Activated naive CD4-positive, alpha-beta T cell treated with anti-CD3 and anti-CD28 coated beads for 36 hours (primary cell): ENCODE data around the gene EHBP1. TPM values are rescaled to one million over a fixed set of nuclear protein-coding genes. Genes with fewer than 3 reads are reported as not detected.

Source experiments
- CTCF ChIA-PET: fragments of 350-600 bp; sonication (Branson Sonifier 250); formaldehyde crosslinking; loops from one replicate; lab custom pipeline; 2021; ENCODE audit warnings: antibody characterized with exemption; lab: Charles Lee
- DNase-seq: peaks from one replicate; pipeline ENCODE4 v3.0.0-alpha.2; 2020
- H3K27ac Mint-ChIP-seq: one replicate; pipeline ENCODE4 v1.8.0; 2021; ENCODE audit warnings: mild to moderate bottlenecking, mixed read lengths
- H3K27me3 Mint-ChIP-seq: one replicate; pipeline ENCODE4 v1.8.0; 2021; ENCODE audit warnings: low read depth, mixed read lengths
- H3K36me3 Mint-ChIP-seq: one replicate; pipeline ENCODE4 v1.8.0; 2021; ENCODE audit warnings: low read depth, mixed read lengths
- H3K4me1 Mint-ChIP-seq: one replicate; pipeline ENCODE4 v1.8.0; 2021; ENCODE audit warnings: low read depth, mixed read lengths
- H3K4me3 Mint-ChIP-seq: one replicate; pipeline ENCODE4 v1.8.0; 2021; ENCODE audit warnings: mild to moderate bottlenecking, moderate library complexity, mixed read lengths
- H3K9me3 Mint-ChIP-seq: one replicate; pipeline ENCODE4 v1.8.0; 2021; ENCODE audit warnings: mixed read lengths
- intact Hi-C: fragments of 100-400 bp; cut with micrococcal nuclease; formaldehyde crosslinking; loops from one replicate; pipeline ENCODE4 v1.15.1; 2023
- total RNA-seq, 2 experiments: library from RNA; stranded (reverse); gene quantifications; one replicate each; pipeline ENCODE4 v1.2.3, GENCODE V29; 2021

EHBP1 gene
- total RNA-seq, 2 experiments from 2014 or later: 17.4 to 17.5 TPM

DNA sequence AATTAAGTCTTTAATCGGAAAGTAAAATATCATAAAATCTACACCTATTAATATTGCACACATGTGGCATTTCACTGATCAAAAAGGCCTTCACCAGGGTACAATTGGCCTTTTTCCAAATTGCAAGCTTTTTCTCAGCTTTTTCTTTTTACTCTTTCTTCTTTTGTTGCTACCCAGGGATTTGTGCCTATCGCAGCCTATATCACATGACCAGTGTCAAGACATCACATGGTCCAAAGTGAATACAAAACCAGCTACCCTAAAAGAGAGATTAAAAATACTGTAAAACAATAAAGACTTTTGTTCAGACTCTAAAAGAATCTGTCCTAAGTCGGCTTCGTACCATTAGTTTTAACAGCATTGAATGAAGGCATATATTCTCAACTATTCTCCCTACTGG is 330.1 kb downstream of the EHBP1 start:
- Mint-ChIP-seq H3K27ac (no peak overlapping the region), H3K9me3 (no peaks in the 10 kb centered on the region), H3K4me1 (no peaks in the 10 kb centered on the region), H3K4me3 (no peak overlapping the region), H3K27me3 (peaks cover 3% of the 10 kb centered on the region), H3K36me3 (peaks cover 5% of the 10 kb centered on the region)
- no peak for DNase-seq
- CTCF ChIA-PET: no interaction called here
- intact Hi-C loops: no loop called here

DNA sequence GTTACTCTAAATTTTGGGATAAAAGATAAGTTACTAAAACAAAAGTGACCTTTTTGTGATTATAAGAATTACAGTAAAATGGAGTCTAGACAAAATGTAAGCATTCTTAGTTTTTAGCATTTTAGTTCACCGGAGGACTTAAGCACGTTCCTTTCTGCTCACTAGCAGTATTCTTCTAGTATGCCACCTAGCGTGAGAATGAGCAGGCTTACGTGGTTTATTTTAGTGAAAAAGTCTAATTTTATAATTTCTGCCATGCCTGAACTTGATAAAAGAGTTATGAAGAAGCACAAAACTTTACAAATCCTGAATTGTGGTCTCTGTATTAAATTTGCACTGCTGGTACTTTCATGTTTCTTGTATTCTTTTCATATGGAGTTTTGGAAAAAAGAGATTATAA is 332.5 kb downstream of the EHBP1 start:
- H3K4me1 Mint-ChIP-seq: no peaks in the 10 kb centered on the region
- H3K9me3 Mint-ChIP-seq: no peaks in the 10 kb centered on the region
- H3K27me3 Mint-ChIP-seq: peaks cover 3% of the 10 kb centered on the region
- H3K4me3 Mint-ChIP-seq: no peak overlapping the region
- CTCF ChIA-PET: no interaction called here
- no peak overlapping the region for H3K27ac Mint-ChIP-seq
- peaks cover 4% of the 10 kb centered on the region for H3K36me3 Mint-ChIP-seq
- no peak for DNase-seq
- intact Hi-C loops: no loop called here

DNA sequence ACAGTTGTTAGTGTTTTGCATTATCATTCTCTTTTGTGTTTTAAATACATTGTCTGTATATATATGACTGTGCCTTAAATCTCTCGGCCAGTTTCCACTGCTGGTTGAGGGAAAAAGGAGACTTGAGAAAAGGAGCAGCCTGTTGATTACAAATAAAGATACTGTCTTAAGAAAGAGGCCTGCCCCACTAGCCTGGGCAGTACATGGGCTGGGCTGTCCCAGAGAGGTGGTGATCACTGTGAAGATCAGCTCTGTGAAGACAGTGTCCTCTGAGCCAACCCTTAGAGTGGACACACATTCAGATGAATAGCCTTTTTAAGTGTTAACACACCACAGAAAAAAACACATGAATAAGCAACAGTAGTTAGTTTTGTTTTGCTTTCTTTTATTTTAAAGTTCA is 335.1 kb downstream of the EHBP1 start:
- Mint-ChIP-seq H3K4me3 (no peak overlapping the region), H3K27ac (no peak overlapping the region), H3K27me3 (peaks cover 16% of the 10 kb centered on the region), H3K4me1 (no peaks in the 10 kb centered on the region), H3K36me3 (peaks cover 13% of the 10 kb centered on the region), H3K9me3 (no peaks in the 10 kb centered on the region)
- intact Hi-C loops: no loop called here
- CTCF ChIA-PET: no interaction called here
- DNase-seq: no peak

DNA sequence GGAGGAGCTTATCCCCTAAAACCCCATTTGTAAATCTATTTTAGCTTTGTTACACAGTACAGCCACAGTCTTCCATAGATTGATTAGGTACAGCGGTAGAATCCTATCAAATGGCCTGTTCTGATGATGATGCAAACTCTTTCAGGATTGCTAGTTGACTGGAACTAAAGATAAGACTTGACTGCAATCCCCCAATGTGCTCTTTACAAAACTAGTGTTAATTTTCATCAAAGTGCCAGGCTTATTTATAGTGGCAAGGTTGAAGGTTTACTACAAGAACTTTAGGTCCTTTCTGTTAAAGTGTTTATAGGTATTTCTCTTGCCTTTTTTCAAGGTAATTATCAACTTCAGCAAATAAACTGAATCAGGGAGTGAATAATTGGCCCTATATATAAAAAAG is 336.1 kb downstream of the EHBP1 start:
- CTCF ChIA-PET: no interaction called here
- peaks cover 1% of the 10 kb centered on the region for H3K4me1 Mint-ChIP-seq
- peaks cover 16% of the 10 kb centered on the region for H3K36me3 Mint-ChIP-seq
- intact Hi-C loops: no loop called here
- no peak for DNase-seq
- H3K4me3 Mint-ChIP-seq: no peak overlapping the region
- H3K9me3 Mint-ChIP-seq: no peaks in the 10 kb centered on the region
- no peak overlapping the region for H3K27ac Mint-ChIP-seq
- H3K27me3 Mint-ChIP-seq: peaks cover 25% of the 10 kb centered on the region

DNA sequence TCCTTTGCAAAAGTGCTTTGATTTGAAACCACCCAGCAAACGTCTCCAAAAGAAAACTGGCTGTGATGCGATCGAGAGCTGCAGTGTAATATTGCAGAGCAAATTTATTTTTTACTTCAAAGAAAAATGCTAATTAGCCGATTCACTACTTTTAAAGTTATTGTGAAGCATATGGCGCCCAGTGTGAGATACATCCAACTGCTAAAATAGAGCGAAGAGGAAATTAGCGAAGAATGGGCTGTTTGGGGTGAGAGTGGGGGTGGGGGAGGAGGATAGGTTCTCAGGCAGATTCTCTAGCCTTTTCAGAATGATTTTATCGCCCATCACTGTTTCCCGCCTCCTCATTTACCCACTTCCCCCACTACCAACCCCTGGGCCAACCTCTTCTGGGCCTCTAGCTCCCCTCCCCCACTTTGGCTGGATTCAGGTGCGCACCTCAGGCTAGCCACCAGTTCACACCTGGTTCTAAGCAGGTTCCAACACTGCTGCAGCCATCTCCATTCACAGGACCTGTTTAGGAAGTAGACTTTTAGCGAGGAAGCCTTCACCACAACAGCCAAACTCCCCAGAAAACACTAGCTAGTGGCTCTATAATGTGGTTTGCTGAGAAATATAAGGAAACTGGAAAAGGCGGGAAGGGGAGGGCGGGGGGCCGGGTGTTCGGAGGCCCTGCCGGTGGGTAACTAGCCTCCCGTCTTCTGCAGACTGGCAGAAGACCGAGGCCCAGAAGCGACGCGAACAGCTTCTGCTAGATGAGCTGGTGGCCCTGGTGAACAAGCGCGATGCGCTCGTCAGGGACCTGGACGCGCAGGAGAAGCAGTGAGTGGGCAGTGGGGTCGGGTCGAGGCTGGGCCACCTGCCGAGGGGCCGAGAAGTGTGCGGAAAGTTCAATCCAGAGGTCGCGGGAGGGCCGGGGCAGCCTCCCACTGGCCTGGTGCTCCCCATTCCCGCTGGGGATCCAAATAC is 339.1 kb downstream of the EHBP1 start:
- intact Hi-C loops: no loop called here
- peaks cover 48% of the 10 kb centered on the region for H3K27me3 Mint-ChIP-seq
- CTCF ChIA-PET: no interaction called here

DNA sequence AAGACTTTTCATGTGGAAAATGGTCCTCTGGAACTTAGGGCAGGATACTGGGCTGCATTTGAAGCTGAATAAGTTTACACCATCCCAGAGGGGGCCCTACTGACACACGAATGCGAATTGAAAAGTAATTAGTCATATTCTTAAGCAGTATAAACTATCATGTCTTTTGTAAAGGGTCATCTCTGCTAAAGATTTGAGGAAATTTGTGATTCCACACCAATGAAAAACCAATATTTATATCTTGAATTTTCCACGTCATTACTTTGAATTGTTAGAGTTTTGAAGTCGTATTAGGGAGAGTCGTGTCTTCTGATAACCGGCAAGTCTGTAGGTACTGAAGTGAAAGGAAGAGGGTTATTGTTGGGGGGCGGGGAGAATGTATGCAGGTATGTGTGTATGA is 341.0 kb downstream of the EHBP1 start:
- peaks cover 34% of the 10 kb centered on the region for H3K4me1 Mint-ChIP-seq
- CTCF ChIA-PET: no interaction called here
- no peak overlapping the region for H3K4me3 Mint-ChIP-seq
- intact Hi-C loops: no loop called here
- H3K36me3 Mint-ChIP-seq: peaks cover 12% of the 10 kb centered on the region
- no peak overlapping the region for H3K27ac Mint-ChIP-seq
- H3K27me3 Mint-ChIP-seq: peaks cover 58% of the 10 kb centered on the region
- DNase-seq: no peak
- H3K9me3 Mint-ChIP-seq: no peaks in the 10 kb centered on the region

More for the DNA sequence above, 339.1 kb downstream of the EHBP1 start:
- no peak for DNase-seq
- H3K4me3 Mint-ChIP-seq: no peak overlapping the region
- H3K27ac Mint-ChIP-seq: no peak overlapping the region
- H3K9me3 Mint-ChIP-seq: no peaks in the 10 kb centered on the region
- peaks cover 27% of the 10 kb centered on the region for H3K4me1 Mint-ChIP-seq
- peaks cover 12% of the 10 kb centered on the region for H3K36me3 Mint-ChIP-seq

DNA sequence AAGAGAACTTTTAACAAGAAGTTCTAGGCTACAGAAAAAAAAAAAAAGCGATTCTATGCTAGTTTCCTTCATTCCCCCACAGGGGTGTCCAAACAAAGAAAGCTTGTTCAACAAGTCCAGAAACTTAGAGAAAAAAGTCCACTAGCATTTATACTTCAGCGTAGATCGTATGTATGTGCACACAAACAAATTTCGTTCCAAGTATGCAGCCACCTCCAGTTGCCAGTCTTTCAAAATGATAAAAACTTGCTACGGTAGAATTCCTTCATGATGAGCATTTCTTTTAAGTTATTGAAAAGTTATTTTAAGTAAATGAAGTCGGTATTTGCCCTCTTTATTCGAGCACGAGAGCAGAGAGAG is 341.4 kb downstream of the EHBP1 start:
- DNase-seq: no peak
- Mint-ChIP-seq H3K9me3 (no peaks in the 10 kb centered on the region), H3K4me1 (peaks cover 34% of the 10 kb centered on the region), H3K36me3 (peaks cover 12% of the 10 kb centered on the region), H3K27ac (no peak overlapping the region), H3K27me3 (peaks cover 58% of the 10 kb centered on the region), H3K4me3 (peak overlapping the region; percentile 29)
- intact Hi-C loops: loop anchor here (1.0 kb wide), 1 partner anchor 260 kb away; no protein-coding TSS in a partner anchor
- CTCF ChIA-PET: no interaction called here

DNA sequence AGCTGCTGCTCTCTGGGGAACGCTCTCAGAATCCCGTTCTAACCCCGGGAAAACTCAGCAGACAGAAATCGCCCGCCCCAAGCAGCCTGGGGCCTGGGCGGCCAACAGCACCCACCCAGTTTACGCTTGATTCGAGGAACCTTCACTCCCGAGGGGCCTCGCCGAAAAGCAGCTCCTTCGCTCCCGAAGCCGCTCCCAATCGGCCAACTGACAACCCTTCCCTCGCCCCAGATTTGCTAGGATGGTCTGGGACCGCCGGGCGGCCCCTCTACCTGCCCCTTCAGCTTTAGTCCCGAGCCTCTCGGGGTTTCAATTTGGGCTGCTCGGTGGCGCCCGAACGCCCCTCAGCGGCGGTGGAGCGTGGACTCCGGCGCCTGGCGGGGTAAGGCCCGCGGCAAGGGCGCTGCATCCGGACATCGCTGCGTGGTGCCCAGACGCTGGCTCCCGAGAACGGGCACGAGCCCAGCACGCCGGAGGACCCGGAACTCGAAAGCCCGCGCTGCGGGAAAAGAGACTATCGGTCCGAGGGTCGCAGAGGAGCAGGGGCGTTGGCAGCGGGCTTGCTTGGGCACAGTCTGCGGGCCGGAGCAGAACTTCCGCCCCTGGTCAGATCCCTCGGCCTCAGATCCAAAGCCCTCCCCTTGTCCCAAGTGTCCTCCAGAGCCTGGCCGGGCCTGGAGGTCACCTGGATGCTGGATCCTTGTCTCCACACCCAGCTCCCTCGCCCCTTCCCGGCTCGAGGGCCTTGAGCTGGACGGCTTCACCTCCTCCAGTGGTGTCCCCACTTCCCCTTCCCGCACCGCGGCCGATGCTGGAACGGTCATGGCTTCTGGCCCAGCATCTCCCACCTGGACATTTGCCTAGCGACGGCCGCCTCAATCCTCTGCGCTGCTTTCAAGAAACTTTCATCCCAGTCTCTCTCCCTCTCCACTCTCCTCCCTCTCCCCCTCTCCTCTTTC is 342.1 kb downstream of the EHBP1 start:
- Mint-ChIP-seq H3K27ac (no peak overlapping the region), H3K36me3 (peaks cover 12% of the 10 kb centered on the region), H3K4me3 (peak overlapping the region; percentile 46), H3K9me3 (no peaks in the 10 kb centered on the region), H3K4me1 (peaks cover 38% of the 10 kb centered on the region), H3K27me3 (peaks cover 64% of the 10 kb centered on the region)
- CTCF ChIA-PET: no interaction called here
- intact Hi-C loops: loop anchor here (1.0 to 2.0 kb wide), 2 partner anchors 15 to 260 kb away; no protein-coding TSS in a partner anchor
- DNase-seq: peak; percentile 26

DNA sequence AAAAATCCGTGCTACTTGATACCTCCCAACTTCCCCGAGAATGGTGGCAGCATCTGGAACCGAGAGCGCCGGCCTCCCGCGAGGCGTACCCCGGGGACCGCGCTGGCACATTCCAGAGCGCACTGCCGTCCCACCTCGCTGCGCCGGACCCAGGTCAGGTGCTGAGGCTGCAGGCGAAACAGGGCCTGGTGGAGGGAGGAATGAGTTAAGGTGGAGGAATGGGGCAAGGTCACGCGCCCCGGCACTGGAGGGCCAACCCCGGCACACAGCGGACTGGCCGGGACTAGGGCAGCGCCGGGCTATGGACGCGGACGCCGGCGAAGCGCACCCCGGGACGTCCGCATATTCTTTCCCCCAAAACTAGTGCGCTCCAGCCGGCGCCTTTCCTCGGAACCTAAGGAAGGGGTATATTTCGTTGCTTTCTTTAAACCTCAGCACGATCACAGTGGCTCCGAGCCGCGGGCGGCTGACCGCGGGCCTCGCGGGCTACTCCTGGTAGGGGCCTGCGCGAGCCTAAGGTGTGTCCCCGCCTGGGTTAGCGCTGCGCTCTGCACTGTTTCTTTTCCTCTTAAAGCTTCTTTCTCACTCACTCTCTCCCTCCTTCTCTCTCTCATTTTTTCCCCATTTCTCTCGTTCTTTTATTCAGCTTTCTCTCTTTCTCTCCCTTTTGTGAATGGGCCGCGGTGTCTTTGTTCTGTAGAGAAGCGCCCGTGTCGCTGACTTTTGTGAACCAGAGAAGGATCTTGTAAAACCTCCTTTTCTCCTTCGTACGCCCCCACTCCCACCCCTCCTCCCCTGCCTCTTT is 343.1 kb downstream of the EHBP1 start:
- CTCF ChIA-PET: no interaction called here
- peak; percentile 5 for DNase-seq
- no peaks in the 10 kb centered on the region for H3K9me3 Mint-ChIP-seq
- H3K27ac Mint-ChIP-seq: no peak overlapping the region
- H3K36me3 Mint-ChIP-seq: peaks cover 12% of the 10 kb centered on the region
- peaks cover 46% of the 10 kb centered on the region for H3K4me1 Mint-ChIP-seq
- peaks cover 72% of the 10 kb centered on the region for H3K27me3 Mint-ChIP-seq
- intact Hi-C loops: loop anchor here (2.0 kb wide), 1 partner anchor 14 kb away; no protein-coding TSS in a partner anchor
- H3K4me3 Mint-ChIP-seq: peak overlapping the region; percentile 46

DNA sequence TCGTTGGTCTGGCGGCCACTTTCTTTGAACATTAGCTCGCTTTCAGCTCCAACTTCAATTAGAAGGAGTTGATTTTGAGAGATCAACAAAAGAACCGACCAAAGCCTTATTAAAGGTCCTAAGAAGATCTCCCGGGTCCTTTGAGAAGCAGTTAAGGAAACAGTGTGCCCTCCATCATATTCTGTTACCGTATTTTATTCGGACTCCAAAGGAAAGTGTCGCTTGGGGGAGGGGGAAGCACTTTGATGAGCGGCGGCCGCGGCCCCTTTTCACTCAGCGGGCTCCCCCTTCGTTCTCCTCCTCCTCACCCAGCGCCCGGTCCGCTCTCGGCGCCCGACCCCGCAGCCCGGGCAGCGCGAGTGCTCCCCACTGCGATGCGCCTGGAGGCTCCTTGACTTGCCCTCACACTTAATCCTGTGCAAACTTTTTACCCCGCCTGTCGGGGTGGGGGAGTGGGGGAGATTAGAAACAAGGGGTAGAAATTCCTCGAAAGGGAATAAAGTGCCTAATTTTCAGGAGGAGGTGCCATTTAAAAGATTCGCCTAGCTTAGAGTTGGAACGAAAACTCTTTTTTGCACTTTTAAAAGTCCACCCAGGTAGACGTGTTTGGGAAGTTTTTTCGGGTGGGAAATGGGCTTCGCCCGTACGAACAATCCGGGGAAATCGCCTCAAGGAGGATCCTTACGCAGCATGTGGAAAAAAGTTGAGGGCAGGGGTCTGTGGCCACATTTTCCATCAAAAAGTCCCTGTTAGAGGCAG is 343.9 kb downstream of the EHBP1 start:
- CTCF ChIA-PET: no interaction called here
- DNase-seq: no peak
- peaks cover 52% of the 10 kb centered on the region for H3K4me1 Mint-ChIP-seq
- H3K36me3 Mint-ChIP-seq: peaks cover 12% of the 10 kb centered on the region
- H3K9me3 Mint-ChIP-seq: no peaks in the 10 kb centered on the region
- H3K27ac Mint-ChIP-seq: no peak overlapping the region
- H3K27me3 Mint-ChIP-seq: peaks cover 77% of the 10 kb centered on the region
- intact Hi-C loops: loop anchor here (2.0 kb wide), 1 partner anchor 13 kb away; no protein-coding TSS in a partner anchor
- H3K4me3 Mint-ChIP-seq: peak overlapping the region; percentile 80

DNA sequence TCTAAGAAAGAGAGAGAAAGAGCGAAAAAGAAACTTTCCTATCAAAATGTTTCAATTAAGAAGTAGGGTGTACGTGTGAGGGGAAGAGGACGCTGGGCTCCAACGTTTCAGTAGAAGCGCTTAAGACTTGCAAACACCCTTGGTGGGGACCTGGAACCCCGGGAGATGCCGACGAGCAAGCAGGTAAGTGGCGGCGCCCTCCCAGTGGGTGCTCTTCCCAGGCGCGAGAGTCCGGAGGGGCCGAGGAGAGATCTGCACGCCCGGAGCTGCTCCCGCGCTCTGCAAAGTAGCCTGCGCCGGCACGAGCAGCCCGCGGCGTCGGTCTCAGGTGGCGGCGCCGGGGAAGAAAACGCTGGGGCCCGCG is 344.4 kb downstream of the EHBP1 start:
- peaks cover 58% of the 10 kb centered on the region for H3K4me1 Mint-ChIP-seq
- intact Hi-C loops: loop anchor here (1.0 to 10.0 kb wide), 7 partner anchors 8 to 792 kb away; partner anchors contain the start of genes EHBP1, TMEM17 and UGP2
- H3K27me3 Mint-ChIP-seq: peaks cover 78% of the 10 kb centered on the region
- CTCF ChIA-PET: no interaction called here
- no peaks in the 10 kb centered on the region for H3K9me3 Mint-ChIP-seq
- no peak overlapping the region for H3K27ac Mint-ChIP-seq
- peak overlapping the region; percentile 80 for H3K4me3 Mint-ChIP-seq
- peaks cover 10% of the 10 kb centered on the region for H3K36me3 Mint-ChIP-seq
- DNase-seq: peak; percentile 6
